Lower leg skin (tissue), 4 donors: Measurements from ENCODE around the gene SECISBP2. TPM values are rescaled to one million over a fixed set of nuclear protein-coding genes. Genes with fewer than 3 reads are reported as not detected.
"Not testable (repeated sequence)": the region's sequence is repeated elsewhere in the genome, so short reads cannot be mapped to it uniquely, and the experiment has no call there.

ENCODE experiments used
- DNase-seq, 2 donors: peaks; one replicate each; pipeline ENCODE4 v3.0.0-alpha.2; 2019; ENCODE audit warnings: low spot score in 2 of 2
- H3K4me3 ChIP-seq: fragments of 200-600 bp; sonication (generic); 2 replicates; pipeline ENCODE4 v1.5.1; 2017; ENCODE audit warnings: mild to moderate bottlenecking, low read depth; ENCODE audit not compliant: poor library complexity, severe bottlenecking
- CTCF ChIP-seq, 3 donors: fragments of 450-650 bp; IDR thresholded peaks; one replicate each; pipeline ENCODE4 v1.5.1; 2016; ENCODE audit warnings: antibody characterized with exemption in 3 of 3, mild to moderate bottlenecking in 3 of 3, moderate library complexity in 2 of 3
- POLR2A ChIP-seq, 2 donors: fragments of 450-650 bp; IDR thresholded peaks; one replicate each; pipeline ENCODE4 v1.6.1; 2016 to 2017; ENCODE audit warnings: antibody characterized with exemption in 2 of 2, mild to moderate bottlenecking in 1 of 2, moderate library complexity in 1 of 2
- WGBS, 2 donors: methylation state at CpG; one replicate each; pipeline ENCODE4 v1.1.5; 2018; 5-methylcytosine and 5-hydroxymethylcytosine counted together
- intact Hi-C: fragments of 100-400 bp; cut with DNase I; formaldehyde crosslinking; loops from one replicate; pipeline ENCODE4 v1.15.0; 2023; ENCODE audit warnings: low total_unique reads
- total RNA-seq, 4 donors: library from RNA; depleted of rRNA; stranded (reverse); fragments of >200 nt; gene quantifications; one replicate each; pipeline ENCODE4 v1.1.0, GENCODE V29; 2016

SECISBP2 gene
- total RNA-seq, 4 donors from 2014 or later: 38.3 to 67.3 (median 41.9) TPM

- intact Hi-C loops: no loop called here
- H3K4me3 ChIP-seq: no peak overlapping the region
- WGBS, 2 donors: 71 to 74% methylated on average over 6 of the region's 6 CpGs
- TF ChIP-seq POLR2A (IDR thresholded peaks at IDR 0.05) (no peak), CTCF (IDR thresholded peaks at IDR 0.05) (no peak)
- DNase-seq: no peak
Measured at GRCh38 chr9:89370593-89370992, 52.3 kb downstream of the SECISBP2 start.

- intact Hi-C loops, H3K4me3 ChIP-seq: not testable (repeated sequence)
Measured at GRCh38 chr9:89371791-89372190, 53.5 kb downstream of the SECISBP2 start.

GRCh38 chr9:89372230-89372816 lies 54.0 kb downstream of the SECISBP2 start:
- 67 to 76% methylated on average over 11 to 14 of the region's 14 CpGs for WGBS, 2 donors
- no peak for DNase-seq
- TF ChIP-seq CTCF (IDR thresholded peaks at IDR 0.05): no peak
- no peak for TF ChIP-seq POLR2A (IDR thresholded peaks at IDR 0.05)
- intact Hi-C loops: no loop called here
- H3K4me3 ChIP-seq: no peak overlapping the region

More at GRCh38 chr9:89371791-89372190, 53.5 kb downstream of the SECISBP2 start:
- DNase-seq: not testable (repeated sequence)
- WGBS, 2 donors: 50 to 56% methylated on average over 3 to 5 of the region's 5 CpGs

- intact Hi-C loops: no loop called here
- TF ChIP-seq POLR2A (IDR thresholded peaks at IDR 0.05): no peak
- no peak for TF ChIP-seq CTCF (IDR thresholded peaks at IDR 0.05)
- H3K4me3 ChIP-seq: no peak overlapping the region
- WGBS, 2 donors: 93 to 96% methylated on average over 8 of the region's 8 CpGs
- no peak for DNase-seq
Measured at GRCh38 chr9:89372979-89373378, 54.7 kb downstream of the SECISBP2 start.

- no peak overlapping the region for H3K4me3 ChIP-seq
- TF ChIP-seq CTCF (IDR thresholded peaks at IDR 0.05) (no peak), POLR2A (IDR thresholded peaks at IDR 0.05) (no peak)
- intact Hi-C loops: no loop called here
- 76 to 77% methylated on average over 4 of the region's 4 CpGs for WGBS, 2 donors
- no peak for DNase-seq
Measured at GRCh38 chr9:89374176-89374575, 55.9 kb downstream of the SECISBP2 start.

- H3K4me3 ChIP-seq: no peak overlapping the region
- intact Hi-C loops: no loop called here
- WGBS, 2 donors: 65 to 67% methylated on average over 8 of the region's 8 CpGs
- TF ChIP-seq CTCF (IDR thresholded peaks at IDR 0.05): no peak
- no peak for TF ChIP-seq POLR2A (IDR thresholded peaks at IDR 0.05)
- DNase-seq: peak in 1 of 2 donors; percentile 33
Measured at GRCh38 chr9:89375191-89375760, 57.0 kb downstream of the SECISBP2 start.
